ENCODE results near the gene SPTBN1. TPM values are rescaled to one million over a fixed set of nuclear protein-coding genes. Genes with fewer than 3 reads are reported as not detected.
A peak's percentile ranks its signal among the peaks of the same experiment; 100 is the strongest.

Gene SPTBN1
- total and polyA plus RNA-seq, 2 experiments from 2014 or later: 58.1 to 204 TPM

DNA sequence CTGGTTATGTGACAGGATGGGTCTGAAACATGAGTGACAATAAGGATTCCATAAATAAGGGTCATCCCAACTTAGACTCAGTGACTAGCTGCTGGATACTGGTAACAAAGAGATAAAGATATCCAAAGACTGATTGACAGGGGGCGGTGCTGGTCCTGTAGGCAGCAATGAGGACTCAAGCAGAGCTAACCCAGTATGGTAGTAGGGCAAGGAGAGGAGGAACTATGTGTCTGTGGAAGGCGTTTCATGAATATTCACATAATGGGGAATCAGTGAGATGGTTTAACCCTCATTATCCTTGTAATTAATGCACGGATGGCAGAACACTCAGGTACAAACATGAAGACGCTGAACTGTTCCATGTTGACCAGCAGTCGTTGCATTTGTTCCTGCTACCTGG, 164.8 kb downstream of the SPTBN1 start:
- Histone ChIP-seq H4K20me1 (replicated peaks; ENCODE audit: insufficient read depth) (peaks cover 15% of the 10 kb centered on the region), H2AFZ (no peak overlapping the region), H3K36me3 (ENCODE audit: insufficient read depth) (peaks cover 64% of the 10 kb centered on the region), H3K27me3 (ENCODE audit: insufficient read depth) (no peaks in the 10 kb centered on the region), H3K4me3 (no peak overlapping the region), H3K4me1 (ENCODE audit: insufficient read depth) (no peaks in the 10 kb centered on the region), H3K79me2 (replicated peaks; ENCODE audit: insufficient read depth) (peaks cover 8% of the 10 kb centered on the region; the same call in 1 of the 2 replicates), H3F3A (replicated peaks; ENCODE audit: low read depth) (no peaks in the 10 kb centered on the region), H3K9me2 (ENCODE audit: insufficient read depth) (no peaks in the 10 kb centered on the region), H3K27ac (ENCODE audit: low read depth) (no peak overlapping the region), H3K4me2 (no peak overlapping the region)
- no peaks in the 10 kb centered on the region for H3K4me1 Mint-ChIP-seq
- H3K27ac Mint-ChIP-seq: no peak overlapping the region
- H3K4me3 Mint-ChIP-seq: no peak overlapping the region
- DNase-seq (ENCODE audit: low spot score): no peak
- no peaks in the 10 kb centered on the region for H3K9me3 Mint-ChIP-seq
- H3K36me3 Mint-ChIP-seq (ENCODE audit: low read depth): peaks cover 89% of the 10 kb centered on the region
- H3K27me3 Mint-ChIP-seq (ENCODE audit: insufficient read depth, low read depth, poor library complexity): no peaks in the 10 kb centered on the region
- no peak for TF ChIP-seq EZH2phosphoT487 (IDR thresholded peaks at IDR 0.05; ENCODE audit: unreplicated experiment)
- TF ChIP-seq CTCF (conservative IDR thresholded peaks at IDR 0.05; ENCODE audit: low read depth in 2 of 2): no peak
- no peak for TF ChIP-seq REST (IDR thresholded peaks at IDR 0.05; ENCODE audit: unreplicated experiment)
- TF ChIP-seq ZNF331 (CRISPR knock-in tag; IDR thresholded peaks at IDR 0.05; ENCODE audit: low read depth): no peak
- TF ChIP-seq, protein P1, sequence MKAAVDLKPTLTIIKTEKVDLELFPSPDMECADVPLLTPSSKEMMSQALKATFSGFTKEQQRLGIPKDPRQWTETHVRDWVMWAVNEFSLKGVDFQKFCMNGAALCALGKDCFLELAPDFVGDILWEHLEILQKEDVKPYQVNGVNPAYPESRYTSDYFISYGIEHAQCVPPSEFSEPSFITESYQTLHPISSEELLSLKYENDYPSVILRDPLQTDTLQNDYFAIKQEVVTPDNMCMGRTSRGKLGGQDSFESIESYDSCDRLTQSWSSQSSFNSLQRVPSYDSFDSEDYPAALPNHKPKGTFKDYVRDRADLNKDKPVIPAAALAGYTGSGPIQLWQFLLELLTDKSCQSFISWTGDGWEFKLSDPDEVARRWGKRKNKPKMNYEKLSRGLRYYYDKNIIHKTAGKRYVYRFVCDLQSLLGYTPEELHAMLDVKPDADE (IDR thresholded peaks at IDR 0.05): no peak
- TF ChIP-seq NANOG (IDR thresholded peaks at IDR 0.05; ENCODE audit: borderline replicate concordance): no peak
- TF ChIP-seq CREB1 (CRISPR knock-in tag; IDR thresholded peaks at IDR 0.05; ENCODE audit: low read depth): no peak
- no peak for TF ChIP-seq STAT1 (IDR thresholded peaks at IDR 0.05; ENCODE audit: unreplicated experiment)
- TF ChIP-seq EZH2 (IDR thresholded peaks at IDR 0.05; ENCODE audit: low read depth, unreplicated experiment): no peak
- TF ChIP-seq POLR2AphosphoS5 (IDR thresholded peaks at IDR 0.05; ENCODE audit: low read depth): no peak
- TF ChIP-seq JUNB (IDR thresholded peaks at IDR 0.05; ENCODE audit: unreplicated experiment): no peak
- no peak for TF ChIP-seq ZNF462 (CRISPR knock-in tag; IDR thresholded peaks at IDR 0.05)
- no peak for TF ChIP-seq ZNF114 (CRISPR knock-in tag; IDR thresholded peaks at IDR 0.05)
- peak; percentile 39; the same call in 1 of the 3 replicates for ATAC-seq

Measured in GM23338 (cell line).